SK-N-SH treated with all-trans-retinoic acid at 6 μM for 48 hours (cell line): Measurements from ENCODE around the gene SMAD6.
A peak's percentile ranks its signal among the peaks of the same experiment; 100 is the strongest.

Experiments
- ATAC-seq: fragments of 200-7000 bp; cut with Tn5 transposase; 3 replicates; pipeline ENCODE4 v1.9.1; 2020; ENCODE audit warnings: mild to moderate bottlenecking, moderate library complexity
- ARNTL ChIP-seq: fragments of 450-650 bp; formaldehyde crosslinking; IDR thresholded peaks from 2 replicates; pipeline ENCODE4 v1.5.0; 2020; ENCODE audit warnings: low read depth, mild to moderate bottlenecking, moderate library complexity, borderline replicate concordance
- BACH2 ChIP-seq: fragments of 250-450 bp; sonication (Bioruptor Pico); IDR thresholded peaks from 2 replicates; pipeline ENCODE4 v1.9.0; 2021; ENCODE audit warnings: mild to moderate bottlenecking, borderline replicate concordance
- CSDC2 ChIP-seq: fragments of 250-450 bp; sonication (Bioruptor Pico); IDR thresholded peaks from 2 replicates; pipeline ENCODE4 v1.5.0; 2020; ENCODE audit warnings: mild to moderate bottlenecking, moderate library complexity
- ESRRG ChIP-seq: fragments of 250-450 bp; sonication (Bioruptor Pico); IDR thresholded peaks from 2 replicates; pipeline ENCODE4 v1.6.1; 2021; ENCODE audit warnings: mild to moderate bottlenecking
- GLIS3 ChIP-seq: fragments of 250-450 bp; sonication (Bioruptor Pico); IDR thresholded peaks from 2 replicates; pipeline ENCODE4 v1.5.0; 2020; ENCODE audit warnings: mild to moderate bottlenecking, moderate library complexity
- ISL1 ChIP-seq: fragments of 250-450 bp; sonication (Bioruptor Pico); IDR thresholded peaks from 2 replicates; pipeline ENCODE4 v2.1.2; 2022; ENCODE audit warnings: mild to moderate bottlenecking, moderate library complexity
- OSR1 ChIP-seq: fragments of 250-450 bp; sonication (Bioruptor Pico); IDR thresholded peaks from 2 replicates; pipeline ENCODE4 v1.8.0; 2022; ENCODE audit warnings: moderate library complexity, mild to moderate bottlenecking, inconsistent platforms
- PATZ1 ChIP-seq: fragments of 250-450 bp; sonication (Bioruptor Pico); IDR thresholded peaks from 2 replicates; pipeline ENCODE4 v1.8.0; 2020; ENCODE audit warnings: mild to moderate bottlenecking, moderate library complexity, borderline replicate concordance
- PPARA ChIP-seq: fragments of 250-450 bp; sonication (Bioruptor Pico); IDR thresholded peaks from 2 replicates; pipeline ENCODE4 v1.5.0; 2020; ENCODE audit warnings: mild to moderate bottlenecking, borderline replicate concordance
- RARB ChIP-seq: fragments of 250-450 bp; sonication (Bioruptor Pico); IDR thresholded peaks from 2 replicates; pipeline ENCODE4 v1.8.0; 2021; ENCODE audit warnings: mild to moderate bottlenecking, moderate library complexity
- SNAI2 ChIP-seq: fragments of 250-450 bp; sonication (Bioruptor Pico); IDR thresholded peaks from 2 replicates; pipeline ENCODE4 v1.5.0; 2020; ENCODE audit warnings: mild to moderate bottlenecking, moderate library complexity
- TCF4 ChIP-seq: fragments of 250-450 bp; sonication (Bioruptor Pico); IDR thresholded peaks from 2 replicates; pipeline ENCODE4 v1.8.0; 2021; ENCODE audit warnings: mild to moderate bottlenecking, moderate library complexity, borderline replicate concordance
- ZC3H10 ChIP-seq: fragments of 250-450 bp; sonication (Bioruptor Pico); IDR thresholded peaks from 2 replicates; pipeline ENCODE4 v1.5.1; 2021; ENCODE audit warnings: mild to moderate bottlenecking, moderate library complexity
- ZFP3 ChIP-seq: fragments of 250-450 bp; sonication (Bioruptor Pico); IDR thresholded peaks from 2 replicates; pipeline ENCODE4 v1.5.0; 2020; ENCODE audit warnings: mild to moderate bottlenecking, moderate library complexity
- ZFP30 ChIP-seq: fragments of 450-650 bp; formaldehyde crosslinking; IDR thresholded peaks from 2 replicates; pipeline ENCODE4 v1.5.0; 2022; ENCODE audit warnings: mild to moderate bottlenecking, moderate library complexity
- ZNF565 ChIP-seq: fragments of 450-650 bp; formaldehyde crosslinking; conservative IDR thresholded peaks from 2 replicates; pipeline ENCODE4 v1.5.0; 2020; ENCODE audit warnings: low read depth, mild to moderate bottlenecking, moderate library complexity
- ZNF8 ChIP-seq: fragments of 450-650 bp; formaldehyde crosslinking; IDR thresholded peaks from 2 replicates; pipeline ENCODE4 v1.5.0; 2020; ENCODE audit warnings: mild to moderate bottlenecking, moderate library complexity
- TF ChIP-seq, protein P1 (sequence below): fragments of 250-450 bp; sonication (Bioruptor Pico); IDR thresholded peaks from 2 replicates; pipeline ENCODE4 v1.5.1; 2020; ENCODE audit warnings: low read depth, mild to moderate bottlenecking, moderate library complexity
- TF ChIP-seq, protein P2 (sequence below): fragments of 250-450 bp; sonication (Bioruptor Pico); IDR thresholded peaks from 2 replicates; pipeline ENCODE4 v1.5.1; 2021; ENCODE audit warnings: mild to moderate bottlenecking, moderate library complexity
- TF ChIP-seq, protein P3 (sequence below): fragments of 250-450 bp; sonication (Bioruptor Pico); IDR thresholded peaks from 2 replicates; pipeline ENCODE4 v1.8.0; 2021; ENCODE audit warnings: low read depth, mild to moderate bottlenecking, moderate library complexity, borderline replicate concordance

SMAD6 gene

DNA sequence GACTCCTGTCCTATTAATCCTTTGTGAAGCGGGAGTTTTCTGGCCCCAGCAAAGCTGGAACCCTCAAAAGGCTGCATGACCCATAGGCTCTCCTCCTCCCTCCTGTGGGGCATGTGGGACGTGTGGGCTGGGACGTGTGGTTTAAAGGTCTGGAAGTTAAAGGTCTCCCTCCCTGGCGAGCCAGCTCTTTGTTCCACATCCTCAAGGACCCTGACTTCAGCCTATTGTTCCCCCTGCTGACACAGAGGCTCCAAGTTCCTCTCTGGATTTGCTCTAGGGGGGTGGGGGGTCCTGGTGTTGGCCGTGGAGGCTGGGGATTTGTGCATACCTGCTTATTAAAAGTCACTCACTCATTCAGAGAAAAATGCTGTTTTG is 44.2 kb downstream of the SMAD6 start:
- TF ChIP-seq ESRRG, result no peak
- no peak for TF ChIP-seq GLIS3 (CRISPR knock-in tag)
- TF ChIP-seq BACH2 (CRISPR knock-in tag), result no peak
- TF ChIP-seq, all 23 proteins: peak for 0
- no peak for ATAC-seq

DNA sequence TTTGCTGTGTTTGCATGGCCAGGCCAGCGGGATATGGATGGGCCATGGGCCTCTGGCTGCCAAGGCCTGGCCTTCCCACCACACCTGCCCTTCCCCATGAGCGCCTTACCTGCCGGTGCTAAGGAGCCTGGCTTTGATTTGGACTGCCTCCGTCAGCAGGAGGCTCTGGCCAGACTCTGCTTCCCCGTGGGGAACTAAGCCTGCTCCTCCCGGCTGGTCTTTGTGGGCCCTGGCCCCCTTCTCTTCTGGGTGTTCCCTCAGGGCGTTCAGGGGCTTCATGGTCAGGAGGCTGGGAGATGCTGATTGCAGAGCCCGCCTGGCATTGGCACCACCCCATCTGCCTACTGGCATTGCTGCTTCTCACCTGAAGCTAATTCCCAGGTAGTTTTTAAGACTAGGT is 45.2 kb downstream of the SMAD6 start:
- TF ChIP-seq, protein P1, sequence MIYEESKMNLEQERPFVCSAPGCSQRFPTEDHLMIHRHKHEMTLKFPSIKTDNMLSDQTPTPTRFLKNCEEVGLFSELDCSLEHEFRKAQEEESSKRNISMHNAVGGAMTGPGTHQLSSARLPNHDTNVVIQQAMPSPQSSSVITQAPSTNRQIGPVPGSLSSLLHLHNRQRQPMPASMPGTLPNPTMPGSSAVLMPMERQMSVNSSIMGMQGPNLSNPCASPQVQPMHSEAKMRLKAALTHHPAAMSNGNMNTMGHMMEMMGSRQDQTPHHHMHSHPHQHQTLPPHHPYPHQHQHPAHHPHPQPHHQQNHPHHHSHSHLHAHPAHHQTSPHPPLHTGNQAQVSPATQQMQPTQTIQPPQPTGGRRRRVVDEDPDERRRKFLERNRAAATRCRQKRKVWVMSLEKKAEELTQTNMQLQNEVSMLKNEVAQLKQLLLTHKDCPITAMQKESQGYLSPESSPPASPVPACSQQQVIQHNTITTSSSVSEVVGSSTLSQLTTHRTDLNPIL (CRISPR knock-in tag), result no peak
- TF ChIP-seq OSR1 (CRISPR knock-in tag), result no peak
- no peak for TF ChIP-seq PATZ1 (CRISPR knock-in tag)
- TF ChIP-seq PPARA (CRISPR knock-in tag), result no peak
- TF ChIP-seq ZC3H10 (CRISPR knock-in tag), result no peak
- no peak for TF ChIP-seq ESRRG
- TF ChIP-seq, protein P2, sequence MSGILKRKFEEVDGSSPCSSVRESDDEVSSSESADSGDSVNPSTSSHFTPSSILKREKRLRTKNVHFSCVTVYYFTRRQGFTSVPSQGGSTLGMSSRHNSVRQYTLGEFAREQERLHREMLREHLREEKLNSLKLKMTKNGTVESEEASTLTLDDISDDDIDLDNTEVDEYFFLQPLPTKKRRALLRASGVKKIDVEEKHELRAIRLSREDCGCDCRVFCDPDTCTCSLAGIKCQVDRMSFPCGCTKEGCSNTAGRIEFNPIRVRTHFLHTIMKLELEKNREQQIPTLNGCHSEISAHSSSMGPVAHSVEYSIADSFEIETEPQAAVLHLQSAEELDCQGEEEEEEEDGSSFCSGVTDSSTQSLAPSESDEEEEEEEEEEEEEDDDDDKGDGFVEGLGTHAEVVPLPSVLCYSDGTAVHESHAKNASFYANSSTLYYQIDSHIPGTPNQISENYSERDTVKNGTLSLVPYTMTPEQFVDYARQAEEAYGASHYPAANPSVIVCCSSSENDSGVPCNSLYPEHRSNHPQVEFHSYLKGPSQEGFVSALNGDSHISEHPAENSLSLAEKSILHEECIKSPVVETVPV (CRISPR knock-in tag), result no peak
- no peak for TF ChIP-seq BACH2 (CRISPR knock-in tag)
- TF ChIP-seq, protein P3, sequence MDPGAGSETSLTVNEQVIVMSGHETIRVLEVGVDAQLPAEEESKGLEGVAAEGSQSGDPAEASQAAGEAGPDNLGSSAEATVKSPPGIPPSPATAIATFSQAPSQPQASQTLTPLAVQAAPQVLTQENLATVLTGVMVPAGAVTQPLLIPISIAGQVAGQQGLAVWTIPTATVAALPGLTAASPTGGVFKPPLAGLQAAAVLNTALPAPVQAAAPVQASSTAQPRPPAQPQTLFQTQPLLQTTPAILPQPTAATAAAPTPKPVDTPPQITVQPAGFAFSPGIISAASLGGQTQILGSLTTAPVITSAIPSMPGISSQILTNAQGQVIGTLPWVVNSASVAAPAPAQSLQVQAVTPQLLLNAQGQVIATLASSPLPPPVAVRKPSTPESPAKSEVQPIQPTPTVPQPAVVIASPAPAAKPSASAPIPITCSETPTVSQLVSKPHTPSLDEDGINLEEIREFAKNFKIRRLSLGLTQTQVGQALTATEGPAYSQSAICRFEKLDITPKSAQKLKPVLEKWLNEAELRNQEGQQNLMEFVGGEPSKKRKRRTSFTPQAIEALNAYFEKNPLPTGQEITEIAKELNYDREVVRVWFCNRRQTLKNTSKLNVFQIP, result no peak
- no peak for TF ChIP-seq ZNF8 (CRISPR knock-in tag)
- TF ChIP-seq ARNTL (CRISPR knock-in tag), result no peak
- no peak for TF ChIP-seq SNAI2 (CRISPR knock-in tag)
- no peak for TF ChIP-seq TCF4 (CRISPR knock-in tag)
- no peak for TF ChIP-seq ZFP3 (CRISPR knock-in tag)
- no peak for TF ChIP-seq ZFP30 (CRISPR knock-in tag)
- TF ChIP-seq ZNF565 (CRISPR knock-in tag), result no peak
- TF ChIP-seq CSDC2, result no peak

GRCh38 chr15:66747886-66748707 is 46.1 kb downstream of the SMAD6 start:
- peak; percentile 83 for ATAC-seq
- no peak for TF ChIP-seq TCF4 (CRISPR knock-in tag)
- TF ChIP-seq ISL1 (CRISPR knock-in tag), result peak; percentile 87
- TF ChIP-seq ZFP3 (CRISPR knock-in tag), result no peak
- peak; percentile 62; the same call in 1 of the 2 replicates for TF ChIP-seq PATZ1 (CRISPR knock-in tag)
- no peak for TF ChIP-seq OSR1 (CRISPR knock-in tag)
- TF ChIP-seq BACH2 (CRISPR knock-in tag), result no peak
- TF ChIP-seq, protein P1 (CRISPR knock-in tag), result peak; percentile 16; the same call in 1 of the 2 replicates
- TF ChIP-seq CSDC2, result no peak
- TF ChIP-seq PPARA (CRISPR knock-in tag), result no peak
- TF ChIP-seq RARB, result no peak
- no peak for TF ChIP-seq ZFP30 (CRISPR knock-in tag)

More for the DNA sequence above, 45.2 kb downstream of the SMAD6 start:
- ATAC-seq, result no peak
